Subcutaneous adipose tissue (tissue), 4 donors: Measurements from ENCODE around the gene MAN1A1. TPM values are rescaled to one million over a fixed set of nuclear protein-coding genes. Genes with fewer than 3 reads are reported as not detected.

Experiments used
- total RNA-seq, 4 donors: library from RNA; depleted of rRNA; stranded (reverse); fragments of >200 nt; gene quantifications; one replicate each; pipeline ENCODE4 v1.1.0, GENCODE V29; 2016
- TF ChIP-seq, protein P1 (sequence below): fragments of 450-650 bp; IDR thresholded peaks from one replicate; pipeline ENCODE4 v1.5.1; 2016; ENCODE audit warnings: low read depth, mild to moderate bottlenecking, control low read depth, antibody characterized with exemption, moderate library complexity

The MAN1A1 gene
- total RNA-seq, 4 donors from 2014 or later, result 268 to 470 (median 387) TPM

DNA sequence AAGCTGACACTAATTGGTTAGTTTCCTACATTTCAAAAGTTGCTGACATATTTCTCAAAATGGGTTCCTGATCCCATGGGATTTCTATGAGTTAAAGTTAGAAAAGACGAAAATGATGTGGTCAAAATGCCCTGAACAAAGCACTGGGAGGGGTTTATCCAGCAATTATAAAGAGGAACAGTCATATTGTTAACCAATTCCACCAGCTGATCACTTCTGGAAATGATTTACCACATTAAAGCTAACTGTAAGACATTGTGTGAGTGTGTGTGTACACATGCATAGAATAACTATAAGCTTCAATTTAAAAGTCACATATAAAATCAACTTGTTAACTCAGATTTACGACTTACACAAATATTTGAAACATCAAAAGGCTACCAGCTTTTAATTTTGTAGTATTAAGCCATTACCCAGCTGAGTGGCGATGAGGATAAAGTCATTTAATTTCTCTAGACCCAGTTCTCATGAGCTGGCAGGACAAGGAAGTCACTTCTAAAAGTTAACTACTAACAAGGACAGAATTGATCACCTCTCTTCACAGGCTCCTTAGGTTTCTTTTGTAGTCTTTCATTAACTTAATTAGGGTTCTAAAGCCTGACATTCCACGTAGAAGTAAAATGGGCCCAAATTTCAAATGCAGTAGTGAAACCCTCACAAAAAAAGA is 40.4 kb downstream of the MAN1A1 start:
- TF ChIP-seq, protein P1, sequence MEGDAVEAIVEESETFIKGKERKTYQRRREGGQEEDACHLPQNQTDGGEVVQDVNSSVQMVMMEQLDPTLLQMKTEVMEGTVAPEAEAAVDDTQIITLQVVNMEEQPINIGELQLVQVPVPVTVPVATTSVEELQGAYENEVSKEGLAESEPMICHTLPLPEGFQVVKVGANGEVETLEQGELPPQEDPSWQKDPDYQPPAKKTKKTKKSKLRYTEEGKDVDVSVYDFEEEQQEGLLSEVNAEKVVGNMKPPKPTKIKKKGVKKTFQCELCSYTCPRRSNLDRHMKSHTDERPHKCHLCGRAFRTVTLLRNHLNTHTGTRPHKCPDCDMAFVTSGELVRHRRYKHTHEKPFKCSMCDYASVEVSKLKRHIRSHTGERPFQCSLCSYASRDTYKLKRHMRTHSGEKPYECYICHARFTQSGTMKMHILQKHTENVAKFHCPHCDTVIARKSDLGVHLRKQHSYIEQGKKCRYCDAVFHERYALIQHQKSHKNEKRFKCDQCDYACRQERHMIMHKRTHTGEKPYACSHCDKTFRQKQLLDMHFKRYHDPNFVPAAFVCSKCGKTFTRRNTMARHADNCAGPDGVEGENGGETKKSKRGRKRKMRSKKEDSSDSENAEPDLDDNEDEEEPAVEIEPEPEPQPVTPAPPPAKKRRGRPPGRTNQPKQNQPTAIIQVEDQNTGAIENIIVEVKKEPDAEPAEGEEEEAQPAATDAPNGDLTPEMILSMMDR, result no peak

GRCh38 chr6:119308048-119308570 is 41.5 kb downstream of the MAN1A1 start:
- TF ChIP-seq, protein P1, result no peak

- TF ChIP-seq, protein P1, result no peak
These were observed 42.5 kb downstream of the MAN1A1 start for GRCh38 chr6:119307056-119307455.

GRCh38 chr6:119306396-119306968 is 43.1 kb downstream of the MAN1A1 start:
- TF ChIP-seq, protein P1, result no peak

DNA sequence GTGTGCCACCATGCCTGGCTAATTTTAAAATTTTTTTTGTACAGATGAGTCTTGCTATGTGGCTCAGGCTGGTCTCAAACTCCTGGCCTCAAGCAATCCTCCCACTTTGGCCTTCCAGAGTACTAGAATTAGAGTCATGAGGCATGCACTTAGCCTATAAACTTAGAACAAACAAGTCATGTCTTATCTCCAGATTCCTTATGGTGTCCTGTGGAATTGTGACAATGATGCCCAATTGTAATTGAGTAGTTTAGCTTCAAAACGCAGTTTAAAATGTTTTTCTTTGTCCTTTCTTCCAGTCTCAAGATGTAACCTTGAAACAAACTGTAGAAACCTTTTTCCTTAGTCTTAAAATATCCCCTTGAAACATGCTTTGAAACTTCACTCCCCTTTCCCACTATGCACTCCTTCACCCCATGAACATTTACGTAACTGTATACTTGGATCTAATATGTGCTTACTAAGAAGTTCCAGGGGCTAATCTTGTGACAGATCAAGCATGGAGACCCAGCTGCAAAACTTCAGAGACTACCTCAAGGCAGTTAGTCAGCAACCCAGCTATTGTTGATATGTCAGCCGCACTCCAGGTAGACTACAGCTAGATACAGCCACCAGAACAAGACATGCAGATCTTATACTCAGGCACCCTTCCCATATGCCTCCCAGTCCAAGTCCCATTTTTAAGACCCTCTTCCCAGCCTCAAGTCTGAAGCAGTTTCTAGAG is 46.2 kb downstream of the MAN1A1 start:
- TF ChIP-seq, protein P1, result no peak

DNA sequence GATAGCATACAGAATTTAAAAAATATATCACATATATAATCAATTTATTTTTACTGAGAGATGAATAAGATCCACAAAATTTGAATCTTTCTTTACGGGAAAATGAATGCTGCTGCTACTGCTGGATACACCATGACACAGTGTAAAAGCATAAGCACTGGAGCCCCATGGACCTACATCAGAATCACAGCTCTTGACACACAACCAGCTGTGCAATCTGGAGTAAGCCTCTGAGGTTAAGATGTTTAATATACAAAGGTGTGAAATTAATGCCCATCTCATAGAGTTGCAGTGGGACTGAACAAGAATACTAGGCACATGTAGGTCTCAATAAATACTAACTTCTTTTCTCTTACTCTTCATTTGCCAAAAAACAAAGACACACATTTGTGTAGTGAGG is 48.1 kb downstream of the MAN1A1 start:
- TF ChIP-seq, protein P1, result no peak

- TF ChIP-seq, protein P1, result no peak
These were observed 49.9 kb downstream of the MAN1A1 start for GRCh38 chr6:119299694-119300093.
